Measurements from ENCODE around the gene NF2. TPM values are rescaled to one million over a fixed set of nuclear protein-coding genes. Genes with fewer than 3 reads are reported as not detected.

NF2 gene
- total and polyA plus RNA-seq, 10 of the 15 experiments (the other 5 are each of a cell fraction or from before 2014, with no cell fraction given), result 2.2 to 49.8 (median 22.5) TPM

DNA sequence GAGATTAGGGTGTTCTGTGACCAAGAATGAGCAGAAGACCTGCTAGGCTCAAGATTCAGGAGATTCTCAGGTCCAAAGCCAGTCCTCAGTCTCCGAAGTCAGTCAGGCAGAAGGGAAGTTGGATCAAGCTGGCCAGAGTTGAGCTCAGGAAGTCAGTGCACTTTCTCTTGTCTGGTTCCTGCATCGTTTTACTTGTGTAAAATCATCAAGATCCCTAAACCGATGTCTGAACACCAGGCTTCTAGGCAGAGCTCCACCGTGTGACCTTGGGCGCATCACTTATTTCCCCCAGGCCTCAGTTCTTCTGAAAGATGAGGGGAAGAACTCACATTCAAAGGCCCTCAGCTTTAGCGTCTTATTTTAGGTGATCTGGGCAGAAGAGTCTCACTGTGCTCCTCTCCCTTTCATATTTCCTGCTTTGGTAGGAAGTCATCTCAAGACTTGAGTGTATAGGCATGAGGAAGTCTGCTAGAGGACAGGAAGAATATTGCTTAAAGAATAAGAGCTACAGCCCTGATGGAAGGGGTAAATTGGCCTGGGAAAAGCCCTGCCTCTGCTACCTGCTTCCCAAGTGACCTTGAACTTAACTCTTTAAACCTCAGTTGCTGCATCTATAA lies 20.2 kb downstream of the NF2 start:
- RAD21 ChIA-PET (ENCODE audit: unreplicated experiment), result interaction anchor here (1.4 to 1.5 kb wide), 2 partner anchors 34 to 382 kb away, joined by 4 read pairs; no protein-coding TSS in a partner anchor
- FAIRE-seq, result no peak
- TF ChIP-seq STAT3 (IDR thresholded peaks at IDR 0.05; ENCODE audit: low read depth, low read length) (no peak), IRF3 (IDR thresholded peaks at IDR 0.05) (no peak), MXI1 (IDR thresholded peaks at IDR 0.05; ENCODE audit: low read depth, low read length) (no peak), ZNF622 (IDR thresholded peaks at IDR 0.05) (no peak), ZSCAN29 (IDR thresholded peaks at IDR 0.05) (no peak), ZNF592 (IDR thresholded peaks at IDR 0.05) (no peak), CHD2 (IDR thresholded peaks at IDR 0.05; ENCODE audit: borderline replicate concordance, low read depth, low read length) (no peak), IRF5 (IDR thresholded peaks at IDR 0.05; ENCODE audit: borderline replicate concordance) (no peak)
- TF ChIP-seq, protein P1, sequence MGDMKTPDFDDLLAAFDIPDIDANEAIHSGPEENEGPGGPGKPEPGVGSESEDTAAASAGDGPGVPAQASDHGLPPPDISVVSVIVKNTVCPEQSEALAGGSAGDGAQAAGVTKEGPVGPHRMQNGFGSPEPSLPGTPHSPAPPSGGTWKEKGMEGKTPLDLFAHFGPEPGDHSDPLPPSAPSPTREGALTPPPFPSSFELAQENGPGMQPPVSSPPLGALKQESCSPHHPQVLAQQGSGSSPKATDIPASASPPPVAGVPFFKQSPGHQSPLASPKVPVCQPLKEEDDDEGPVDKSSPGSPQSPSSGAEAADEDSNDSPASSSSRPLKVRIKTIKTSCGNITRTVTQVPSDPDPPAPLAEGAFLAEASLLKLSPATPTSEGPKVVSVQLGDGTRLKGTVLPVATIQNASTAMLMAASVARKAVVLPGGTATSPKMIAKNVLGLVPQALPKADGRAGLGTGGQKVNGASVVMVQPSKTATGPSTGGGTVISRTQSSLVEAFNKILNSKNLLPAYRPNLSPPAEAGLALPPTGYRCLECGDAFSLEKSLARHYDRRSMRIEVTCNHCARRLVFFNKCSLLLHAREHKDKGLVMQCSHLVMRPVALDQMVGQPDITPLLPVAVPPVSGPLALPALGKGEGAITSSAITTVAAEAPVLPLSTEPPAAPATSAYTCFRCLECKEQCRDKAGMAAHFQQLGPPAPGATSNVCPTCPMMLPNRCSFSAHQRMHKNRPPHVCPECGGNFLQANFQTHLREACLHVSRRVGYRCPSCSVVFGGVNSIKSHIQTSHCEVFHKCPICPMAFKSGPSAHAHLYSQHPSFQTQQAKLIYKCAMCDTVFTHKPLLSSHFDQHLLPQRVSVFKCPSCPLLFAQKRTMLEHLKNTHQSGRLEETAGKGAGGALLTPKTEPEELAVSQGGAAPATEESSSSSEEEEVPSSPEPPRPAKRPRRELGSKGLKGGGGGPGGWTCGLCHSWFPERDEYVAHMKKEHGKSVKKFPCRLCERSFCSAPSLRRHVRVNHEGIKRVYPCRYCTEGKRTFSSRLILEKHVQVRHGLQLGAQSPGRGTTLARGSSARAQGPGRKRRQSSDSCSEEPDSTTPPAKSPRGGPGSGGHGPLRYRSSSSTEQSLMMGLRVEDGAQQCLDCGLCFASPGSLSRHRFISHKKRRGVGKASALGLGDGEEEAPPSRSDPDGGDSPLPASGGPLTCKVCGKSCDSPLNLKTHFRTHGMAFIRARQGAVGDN (IDR thresholded peaks at IDR 0.05), result no peak
- TF ChIP-seq, protein P2, sequence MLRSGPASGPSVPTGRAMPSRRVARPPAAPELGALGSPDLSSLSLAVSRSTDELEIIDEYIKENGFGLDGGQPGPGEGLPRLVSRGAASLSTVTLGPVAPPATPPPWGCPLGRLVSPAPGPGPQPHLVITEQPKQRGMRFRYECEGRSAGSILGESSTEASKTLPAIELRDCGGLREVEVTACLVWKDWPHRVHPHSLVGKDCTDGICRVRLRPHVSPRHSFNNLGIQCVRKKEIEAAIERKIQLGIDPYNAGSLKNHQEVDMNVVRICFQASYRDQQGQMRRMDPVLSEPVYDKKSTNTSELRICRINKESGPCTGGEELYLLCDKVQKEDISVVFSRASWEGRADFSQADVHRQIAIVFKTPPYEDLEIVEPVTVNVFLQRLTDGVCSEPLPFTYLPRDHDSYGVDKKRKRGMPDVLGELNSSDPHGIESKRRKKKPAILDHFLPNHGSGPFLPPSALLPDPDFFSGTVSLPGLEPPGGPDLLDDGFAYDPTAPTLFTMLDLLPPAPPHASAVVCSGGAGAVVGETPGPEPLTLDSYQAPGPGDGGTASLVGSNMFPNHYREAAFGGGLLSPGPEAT (IDR thresholded peaks at IDR 0.05; ENCODE audit: low read depth), result no peak

More for the DNA sequence above, 20.2 kb downstream of the NF2 start:
- Histone ChIP-seq H3K36me3 (ENCODE audit: control insufficient read depth in 2 of 2, insufficient read depth in 2 of 2, low read length in 1 of 2) (no peaks in the 10 kb centered on the region), H3K9me3 (replicated peaks; ENCODE audit: control insufficient read depth, insufficient read depth, low read length) (no peaks in the 10 kb centered on the region), H3K9ac (ENCODE audit: control insufficient read depth, insufficient read depth, low read length) (no peak overlapping the region; the same call in 1 of the 2 replicates), H3K27me3 (replicated peaks in 1 of 2; ENCODE audit: control insufficient read depth in 2 of 2, insufficient read depth in 2 of 2, low read length in 1 of 2) (no peaks in the 10 kb centered on the region), H3K4me2 (ENCODE audit: control insufficient read depth, insufficient read depth) (no peak overlapping the region), H3K4me1 (ENCODE audit: control insufficient read depth, insufficient read depth, low read length) (peaks cover 8% of the 10 kb centered on the region), H3K79me2 (ENCODE audit: control insufficient read depth, insufficient read depth, low read length) (peaks cover 10% of the 10 kb centered on the region), H4K20me1 (ENCODE audit: control insufficient read depth, insufficient read depth) (no peaks in the 10 kb centered on the region), H2AFZ (ENCODE audit: control insufficient read depth, low read depth, low read length) (no peak overlapping the region), H3K4me3 (no peak overlapping the region), H3K27ac (ENCODE audit: control insufficient read depth, insufficient read depth) (no peak overlapping the region; the same call in 1 of the 2 replicates)
- WGBS (ENCODE audit: insufficient coverage, insufficient replicate concordance, low lambda C conversion rate, missing lambda C conversion rate), result 74% methylated on average over 6 of the region's 6 CpGs
- no TSS peak for BruUV-seq (replicated peaks)
- DNase-seq (ENCODE audit: low read depth, low spot score), result no peak
- POLR2A ChIA-PET, result interaction anchor here (1.1 kb wide), 1 partner anchor 18 kb away, joined by 3 read pairs; no protein-coding TSS in a partner anchor
- in situ Hi-C loops (cut with MboI) (no loop called here), intact Hi-C loops (cut with micrococcal nuclease; ENCODE audit: unreplicated experiment) (no loop called here)
- ATAC-seq, result no peak
- CTCF ChIA-PET, result interaction anchor here (0.6 to 4.5 kb wide), 10 partner anchors 13 to 465 kb away, joined by 3 to 34 read pairs (median 3); partner anchors contain the start of genes NF2 and THOC5
- SMC1A ChIA-PET (ENCODE audit: uncharacterized antibody, unreplicated experiment), result interaction anchor here (1.6 kb wide), 1 partner anchor 20 kb away, joined by 6 read pairs; the partner anchor contains the start of gene NF2

All from GM12878 (cell line).